ENCODE measurements around the gene FAM170B.

GRCh38 chr10:49141541-49142332 lies 7.9 kb upstream of the FAM170B start:
- TF ChIP-seq CTCF (IDR thresholded peaks at IDR 0.05) (no peak), POLR2A (IDR thresholded peaks at IDR 0.05) (no peak), POLR2AphosphoS5 (IDR thresholded peaks at IDR 0.05; ENCODE audit: insufficient read depth in 1 of 2, low read depth in 1 of 2) (no peak)

Measured in vagina (tissue), 2 donors.